ENCODE measurements around the gene BTNL9. TPM values are rescaled to one million over a fixed set of nuclear protein-coding genes. Genes with fewer than 3 reads are reported as not detected.

The BTNL9 gene
- total RNA-seq, 1 donor from 2014 or later: not detected

- H3K27me3 ChIP-seq (ENCODE audit: control insufficient read depth, insufficient read depth, low read length): peaks cover 13% of the 10 kb centered on the region
- H3K4me3 ChIP-seq (ENCODE audit: low read depth, low read length): no peak overlapping the region
- TF ChIP-seq, protein P1, sequence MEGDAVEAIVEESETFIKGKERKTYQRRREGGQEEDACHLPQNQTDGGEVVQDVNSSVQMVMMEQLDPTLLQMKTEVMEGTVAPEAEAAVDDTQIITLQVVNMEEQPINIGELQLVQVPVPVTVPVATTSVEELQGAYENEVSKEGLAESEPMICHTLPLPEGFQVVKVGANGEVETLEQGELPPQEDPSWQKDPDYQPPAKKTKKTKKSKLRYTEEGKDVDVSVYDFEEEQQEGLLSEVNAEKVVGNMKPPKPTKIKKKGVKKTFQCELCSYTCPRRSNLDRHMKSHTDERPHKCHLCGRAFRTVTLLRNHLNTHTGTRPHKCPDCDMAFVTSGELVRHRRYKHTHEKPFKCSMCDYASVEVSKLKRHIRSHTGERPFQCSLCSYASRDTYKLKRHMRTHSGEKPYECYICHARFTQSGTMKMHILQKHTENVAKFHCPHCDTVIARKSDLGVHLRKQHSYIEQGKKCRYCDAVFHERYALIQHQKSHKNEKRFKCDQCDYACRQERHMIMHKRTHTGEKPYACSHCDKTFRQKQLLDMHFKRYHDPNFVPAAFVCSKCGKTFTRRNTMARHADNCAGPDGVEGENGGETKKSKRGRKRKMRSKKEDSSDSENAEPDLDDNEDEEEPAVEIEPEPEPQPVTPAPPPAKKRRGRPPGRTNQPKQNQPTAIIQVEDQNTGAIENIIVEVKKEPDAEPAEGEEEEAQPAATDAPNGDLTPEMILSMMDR (IDR thresholded peaks at IDR 0.05; ENCODE audit: insufficient read depth, low read length, severe bottlenecking): no peak
- no peaks in the 10 kb centered on the region for H3K36me3 ChIP-seq (ENCODE audit: control insufficient read depth, insufficient read depth, low read length)
- FAIRE-seq (no peak), DNase-seq (ENCODE audit: low read depth) (no peak)
These were observed 20.9 kb downstream of the BTNL9 start for GRCh38 chr5:181060924-181061323.

GRCh38 chr5:181061645-181062044 is 21.6 kb downstream of the BTNL9 start:
- H3K36me3 ChIP-seq (ENCODE audit: control insufficient read depth, insufficient read depth, low read length): no peaks in the 10 kb centered on the region
- FAIRE-seq (no peak), DNase-seq (ENCODE audit: low read depth) (no peak)
- peaks cover 13% of the 10 kb centered on the region for H3K27me3 ChIP-seq (ENCODE audit: control insufficient read depth, insufficient read depth, low read length)
- H3K4me3 ChIP-seq (ENCODE audit: low read depth, low read length): no peak overlapping the region
- TF ChIP-seq, protein P1 (IDR thresholded peaks at IDR 0.05; ENCODE audit: insufficient read depth, low read length, severe bottlenecking): no peak

GRCh38 chr5:181062631-181063030 is 22.6 kb downstream of the BTNL9 start:
- FAIRE-seq (no peak), DNase-seq (ENCODE audit: low read depth) (no peak)
- no peak overlapping the region for H3K4me3 ChIP-seq (ENCODE audit: low read depth, low read length)
- H3K27me3 ChIP-seq (ENCODE audit: control insufficient read depth, insufficient read depth, low read length): peaks cover 12% of the 10 kb centered on the region
- TF ChIP-seq, protein P1 (IDR thresholded peaks at IDR 0.05; ENCODE audit: insufficient read depth, low read length, severe bottlenecking): no peak
- H3K36me3 ChIP-seq (ENCODE audit: control insufficient read depth, insufficient read depth, low read length): no peaks in the 10 kb centered on the region

DNA sequence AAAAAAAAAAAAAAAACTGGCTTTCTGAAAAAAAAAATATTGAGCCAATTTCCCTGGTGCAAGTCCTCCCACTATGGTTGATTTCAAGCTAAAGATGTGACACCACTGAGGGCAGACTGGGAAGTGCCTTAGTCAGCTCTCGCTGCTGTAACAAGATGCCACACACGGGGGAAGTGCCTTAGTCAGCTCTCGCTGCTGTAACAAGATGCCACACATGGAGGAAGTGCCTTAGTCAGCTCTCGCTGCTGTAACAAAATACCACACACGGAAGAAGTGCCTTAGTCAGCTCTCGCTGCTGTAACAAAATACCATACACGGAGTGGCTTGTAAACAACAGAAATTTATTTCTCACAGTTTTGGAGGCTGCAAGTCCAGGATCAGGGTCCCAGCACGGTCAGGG is 23.4 kb downstream of the BTNL9 start:
- no peak for FAIRE-seq
- Histone ChIP-seq H3K4me3 (ENCODE audit: low read depth, low read length) (no peak overlapping the region), H3K27me3 (ENCODE audit: control insufficient read depth, insufficient read depth, low read length) (peaks cover 4% of the 10 kb centered on the region), H3K36me3 (ENCODE audit: control insufficient read depth, insufficient read depth, low read length) (no peaks in the 10 kb centered on the region)
- TF ChIP-seq, protein P1 (IDR thresholded peaks at IDR 0.05; ENCODE audit: insufficient read depth, low read length, severe bottlenecking): no peak
- no peak for DNase-seq (ENCODE audit: low read depth)

- DNase-seq (ENCODE audit: low read depth) (no peak), FAIRE-seq (no peak)
- H3K4me3 ChIP-seq (ENCODE audit: low read depth, low read length): no peak overlapping the region
- TF ChIP-seq, protein P1 (IDR thresholded peaks at IDR 0.05; ENCODE audit: insufficient read depth, low read length, severe bottlenecking): no peak
- no peaks in the 10 kb centered on the region for H3K36me3 ChIP-seq (ENCODE audit: control insufficient read depth, insufficient read depth, low read length)
- peaks cover under 1% of the 10 kb centered on the region for H3K27me3 ChIP-seq (ENCODE audit: control insufficient read depth, insufficient read depth, low read length)
These were observed 24.9 kb downstream of the BTNL9 start for GRCh38 chr5:181064987-181065386.

DNA sequence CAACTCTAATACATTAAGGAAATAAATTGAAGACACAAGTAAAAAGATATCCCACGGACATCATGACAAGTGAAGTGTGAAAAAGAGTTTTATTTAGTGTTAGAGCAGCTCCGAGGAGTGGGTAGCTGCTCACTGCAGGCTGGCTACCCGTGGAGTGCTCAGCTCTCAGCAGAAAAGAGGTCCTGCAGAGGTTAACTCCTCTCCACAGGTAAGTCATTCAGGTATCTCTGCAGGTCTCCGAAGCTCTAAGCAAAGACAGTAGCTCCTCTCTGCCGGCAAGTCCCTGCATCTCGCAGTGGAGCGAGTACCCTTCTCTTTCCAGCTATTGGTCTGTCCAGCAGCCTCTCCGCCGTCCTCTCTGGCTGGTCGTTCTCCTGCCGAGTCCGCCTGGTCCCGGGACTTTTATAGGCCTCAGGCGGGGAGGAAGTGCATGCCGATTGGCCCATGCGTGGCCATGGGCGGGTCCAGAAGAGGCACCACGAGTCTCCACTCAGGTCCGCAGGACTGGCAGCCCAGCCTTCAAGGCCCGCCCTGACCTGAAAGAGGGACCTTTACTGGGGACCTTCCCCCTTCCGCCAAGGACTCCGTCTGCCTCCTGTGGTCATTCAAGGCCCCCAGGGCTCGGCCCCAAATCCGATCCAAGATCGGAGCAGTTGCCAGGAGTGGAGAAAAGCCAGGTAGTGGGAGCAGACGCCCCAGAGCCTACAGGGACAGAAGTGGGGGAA is 29.9 kb downstream of the BTNL9 start:
- H3K27me3 ChIP-seq (ENCODE audit: control insufficient read depth, insufficient read depth, low read length): no peaks in the 10 kb centered on the region
- TF ChIP-seq, protein P1 (IDR thresholded peaks at IDR 0.05; ENCODE audit: insufficient read depth, low read length, severe bottlenecking): no peak
- H3K36me3 ChIP-seq (ENCODE audit: control insufficient read depth, insufficient read depth, low read length): no peaks in the 10 kb centered on the region
- H3K4me3 ChIP-seq (ENCODE audit: low read depth, low read length): no peak overlapping the region
- DNase-seq (ENCODE audit: low read depth) (no peak), FAIRE-seq (no peak)

All from bronchial epithelial cell (primary cell).